HEK293 (cell line): ENCODE results near the gene TMEM240.
"Not testable (repeated sequence)": the region's sequence is repeated elsewhere in the genome, so short reads cannot be mapped to it uniquely, and the experiment has no call there.

Experiments used
- BCL11A ChIP-seq: fragments of 450-650 bp; formaldehyde crosslinking; IDR thresholded peaks from 2 replicates; pipeline ENCODE4 v1.5.1; 2016; ENCODE audit warnings: low read depth, missing biosample characterization, missing genetic modification characterization
- BCL11B ChIP-seq: fragments of 450-650 bp; formaldehyde crosslinking; IDR thresholded peaks from 2 replicates; pipeline ENCODE4 v1.5.1; 2016; ENCODE audit warnings: low read depth, missing biosample characterization, missing genetic modification characterization
- CTCF ChIP-seq: fragments of 450-650 bp; formaldehyde crosslinking; IDR thresholded peaks from 2 replicates; pipeline ENCODE4 v1.5.1; 2016; ENCODE audit warnings: missing biosample characterization, missing genetic modification characterization
- PRDM1 ChIP-seq: fragments of 450-650 bp; formaldehyde crosslinking; IDR thresholded peaks from 2 replicates; pipeline ENCODE4; 2016; ENCODE audit warnings: missing biosample characterization, missing genetic modification characterization
- ZBTB48 ChIP-seq: fragments of 450-650 bp; formaldehyde crosslinking; IDR thresholded peaks from 2 replicates; pipeline ENCODE4 v1.5.1; 2016; ENCODE audit warnings: missing biosample characterization, missing genetic modification characterization
- ZNF18 ChIP-seq: fragments of 450-650 bp; formaldehyde crosslinking; IDR thresholded peaks from 2 replicates; pipeline ENCODE4 v1.5.1; 2016; ENCODE audit warnings: missing biosample characterization, missing genetic modification characterization
- ZNF660 ChIP-seq: fragments of 450-650 bp; IDR thresholded peaks from 2 replicates; pipeline ENCODE4 v1.5.1; 2018; ENCODE audit warnings: missing biosample characterization, mild to moderate bottlenecking, missing genetic modification characterization
- ZNF747 ChIP-seq: fragments of 450-650 bp; formaldehyde crosslinking; IDR thresholded peaks from 2 replicates; pipeline ENCODE4 v1.5.1; 2016; ENCODE audit warnings: missing biosample characterization, missing genetic modification characterization
- TF ChIP-seq, protein P1 (sequence below): fragments of 450-650 bp; formaldehyde crosslinking; IDR thresholded peaks from 2 replicates; pipeline ENCODE4 v1.5.1; 2017; ENCODE audit warnings: missing biosample characterization, mild to moderate bottlenecking, missing genetic modification characterization, moderate library complexity

DNA sequence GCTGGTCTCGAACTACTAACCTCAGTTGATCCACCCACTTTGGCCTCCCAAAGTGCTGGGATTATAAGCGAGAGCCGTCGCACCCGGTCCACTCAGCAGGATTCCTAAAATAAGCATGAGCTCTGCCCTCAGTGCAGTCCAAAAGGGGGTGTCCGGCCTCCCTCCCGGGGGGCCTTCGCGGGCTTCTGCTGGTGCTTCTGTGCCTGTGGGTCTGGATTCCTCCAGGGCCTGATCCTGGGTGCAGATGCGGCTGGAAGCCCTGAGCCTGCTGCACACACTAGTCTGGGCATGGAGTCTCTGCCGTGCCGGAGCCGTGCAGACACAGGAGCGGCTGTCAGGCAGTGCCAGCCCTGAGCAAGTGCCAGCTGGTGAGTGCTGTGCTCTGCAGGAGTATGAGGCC lies 23.5 kb downstream of the TMEM240 start:
- not testable (repeated sequence) for TF ChIP-seq CTCF (tag by site-specific recombination); BCL11A; BCL11B; PRDM1 (tag by site-specific recombination); ZNF660 (tag by site-specific recombination); ZNF18; ZNF747; ZBTB48
- TF ChIP-seq, protein P1, sequence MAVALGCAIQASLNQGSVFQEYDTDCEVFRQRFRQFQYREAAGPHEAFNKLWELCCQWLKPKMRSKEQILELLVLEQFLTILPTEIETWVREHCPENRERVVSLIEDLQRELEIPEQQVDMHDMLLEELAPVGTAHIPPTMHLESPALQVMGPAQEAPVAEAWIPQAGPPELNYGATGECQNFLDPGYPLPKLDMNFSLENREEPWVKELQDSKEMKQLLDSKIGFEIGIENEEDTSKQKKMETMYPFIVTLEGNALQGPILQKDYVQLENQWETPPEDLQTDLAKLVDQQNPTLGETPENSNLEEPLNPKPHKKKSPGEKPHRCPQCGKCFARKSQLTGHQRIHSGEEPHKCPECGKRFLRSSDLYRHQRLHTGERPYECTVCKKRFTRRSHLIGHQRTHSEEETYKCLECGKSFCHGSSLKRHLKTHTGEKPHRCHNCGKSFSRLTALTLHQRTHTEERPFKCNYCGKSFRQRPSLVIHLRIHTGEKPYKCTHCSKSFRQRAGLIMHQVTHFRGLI (tag by site-specific recombination): not testable (repeated sequence)
